ENCODE measurements around the gene PCNT.
A peak's percentile ranks its signal among the peaks of the same experiment; 100 is the strongest.

The PCNT gene

DNA sequence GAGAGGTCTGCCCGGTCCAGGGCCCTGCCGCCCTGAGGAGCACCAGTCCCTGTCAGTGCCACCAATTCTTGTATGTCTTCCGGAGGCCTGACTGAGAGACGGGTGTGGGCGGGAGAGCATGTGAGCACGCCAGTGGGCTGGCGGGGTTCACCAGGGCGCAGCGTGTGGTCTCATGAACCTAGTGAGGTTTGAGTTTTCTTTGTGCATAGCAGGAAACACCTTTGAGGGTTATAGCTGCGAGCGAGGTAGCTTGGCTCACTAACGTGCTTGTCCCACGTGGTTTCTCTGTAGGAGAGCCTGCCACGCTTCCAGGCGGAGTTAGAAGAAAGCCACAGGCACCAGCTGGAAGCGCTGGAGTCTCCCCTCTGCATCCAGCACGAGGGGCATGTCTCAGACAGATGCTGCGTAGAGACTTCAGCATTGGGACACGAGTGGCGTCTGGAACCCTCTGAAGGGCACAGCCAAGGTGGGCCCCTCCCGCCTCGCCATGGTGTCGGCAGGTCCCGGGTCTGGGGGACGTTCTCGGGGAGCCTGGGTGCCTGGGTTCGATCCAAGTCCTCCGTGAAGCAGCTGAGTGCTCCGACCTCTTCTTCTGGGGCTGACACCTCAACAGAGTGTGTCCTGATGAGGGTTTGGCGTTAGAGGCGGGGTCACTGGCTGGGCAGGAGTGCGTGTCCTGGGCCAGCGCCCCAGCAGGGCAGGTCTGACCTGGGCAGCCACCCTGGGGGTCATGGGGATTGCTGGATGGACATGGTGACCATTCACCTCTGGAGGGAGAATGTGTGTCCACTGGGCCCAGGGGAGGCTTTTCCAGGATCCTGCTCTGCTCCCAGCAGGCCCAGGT, 31.4 kb downstream of the PCNT start:
- TF ChIP-seq, protein P1, sequence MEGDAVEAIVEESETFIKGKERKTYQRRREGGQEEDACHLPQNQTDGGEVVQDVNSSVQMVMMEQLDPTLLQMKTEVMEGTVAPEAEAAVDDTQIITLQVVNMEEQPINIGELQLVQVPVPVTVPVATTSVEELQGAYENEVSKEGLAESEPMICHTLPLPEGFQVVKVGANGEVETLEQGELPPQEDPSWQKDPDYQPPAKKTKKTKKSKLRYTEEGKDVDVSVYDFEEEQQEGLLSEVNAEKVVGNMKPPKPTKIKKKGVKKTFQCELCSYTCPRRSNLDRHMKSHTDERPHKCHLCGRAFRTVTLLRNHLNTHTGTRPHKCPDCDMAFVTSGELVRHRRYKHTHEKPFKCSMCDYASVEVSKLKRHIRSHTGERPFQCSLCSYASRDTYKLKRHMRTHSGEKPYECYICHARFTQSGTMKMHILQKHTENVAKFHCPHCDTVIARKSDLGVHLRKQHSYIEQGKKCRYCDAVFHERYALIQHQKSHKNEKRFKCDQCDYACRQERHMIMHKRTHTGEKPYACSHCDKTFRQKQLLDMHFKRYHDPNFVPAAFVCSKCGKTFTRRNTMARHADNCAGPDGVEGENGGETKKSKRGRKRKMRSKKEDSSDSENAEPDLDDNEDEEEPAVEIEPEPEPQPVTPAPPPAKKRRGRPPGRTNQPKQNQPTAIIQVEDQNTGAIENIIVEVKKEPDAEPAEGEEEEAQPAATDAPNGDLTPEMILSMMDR (IDR thresholded peaks at IDR 0.05; ENCODE audit: low read depth, low read length, poor library complexity, severe bottlenecking), result no peak
- no peak for TF ChIP-seq EZH2phosphoT487 (IDR thresholded peaks at IDR 0.05; ENCODE audit: borderline replicate concordance, low read length)
- H3K27me3 ChIP-seq (ENCODE audit: control insufficient read depth, low read length), result no peaks in the 10 kb centered on the region
- H3K9me2 ChIP-seq (replicated peaks; ENCODE audit: control insufficient read depth, low read length), result no peaks in the 10 kb centered on the region
- H3K4me3 ChIP-seq (ENCODE audit: low read length), result no peak overlapping the region
- H4K20me1 ChIP-seq (ENCODE audit: control insufficient read depth, insufficient read depth, low read depth, low read length), result no peaks in the 10 kb centered on the region
- H3F3A ChIP-seq (ENCODE audit: control insufficient read depth, insufficient read depth), result no peaks in the 10 kb centered on the region
- H3K79me2 ChIP-seq (ENCODE audit: control insufficient read depth, low read length), result no peaks in the 10 kb centered on the region
- H3K27ac ChIP-seq (ENCODE audit: low read depth, low read length), result no peak overlapping the region
- H3K36me3 ChIP-seq (ENCODE audit: control insufficient read depth, low read length), result peaks cover 82% of the 10 kb centered on the region
- no peak overlapping the region for H3K4me2 ChIP-seq (ENCODE audit: low read length)
- H3K4me1 ChIP-seq (ENCODE audit: control insufficient read depth, low read length), result peaks cover 22% of the 10 kb centered on the region
- no peaks in the 10 kb centered on the region for H3K9me3 ChIP-seq (ENCODE audit: control insufficient read depth, insufficient read depth, low read length)

DNA sequence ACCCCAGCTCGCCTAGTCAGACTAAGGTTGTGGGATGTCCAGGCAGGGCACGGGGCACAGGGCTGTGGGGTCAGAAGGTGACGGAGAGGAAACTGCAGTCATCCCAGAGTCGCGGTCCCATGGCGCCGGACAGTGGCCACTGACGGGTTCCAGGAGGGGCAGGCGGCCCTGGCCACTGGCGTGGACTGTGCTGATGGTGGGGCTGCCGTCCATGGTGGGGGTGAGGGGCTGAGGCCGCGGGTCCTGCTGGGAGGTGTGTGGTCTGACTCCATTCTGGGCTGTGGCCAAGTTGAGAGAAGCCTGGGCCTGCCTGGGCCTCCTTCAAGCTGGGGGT, 32.0 kb downstream of the PCNT start:
- no peaks in the 10 kb centered on the region for H3K9me2 ChIP-seq (replicated peaks; ENCODE audit: control insufficient read depth, low read length)
- H3K9me3 ChIP-seq (ENCODE audit: control insufficient read depth, insufficient read depth, low read length), result no peaks in the 10 kb centered on the region
- TF ChIP-seq, protein P1 (IDR thresholded peaks at IDR 0.05; ENCODE audit: low read depth, low read length, poor library complexity, severe bottlenecking), result no peak
- no peak for TF ChIP-seq EZH2phosphoT487 (IDR thresholded peaks at IDR 0.05; ENCODE audit: borderline replicate concordance, low read length)
- no peaks in the 10 kb centered on the region for H3F3A ChIP-seq (ENCODE audit: control insufficient read depth, insufficient read depth)
- no peak overlapping the region for H3K4me3 ChIP-seq (ENCODE audit: low read length)
- no peaks in the 10 kb centered on the region for H3K27me3 ChIP-seq (ENCODE audit: control insufficient read depth, low read length)
- no peak overlapping the region for H3K4me2 ChIP-seq (ENCODE audit: low read length)
- no peaks in the 10 kb centered on the region for H3K79me2 ChIP-seq (ENCODE audit: control insufficient read depth, low read length)
- peaks cover 81% of the 10 kb centered on the region for H3K36me3 ChIP-seq (ENCODE audit: control insufficient read depth, low read length)
- H3K4me1 ChIP-seq (ENCODE audit: control insufficient read depth, low read length), result peaks cover 22% of the 10 kb centered on the region
- H4K20me1 ChIP-seq (ENCODE audit: control insufficient read depth, insufficient read depth, low read depth, low read length), result no peaks in the 10 kb centered on the region
- no peak overlapping the region; the same call in 1 of the 2 replicates for H3K27ac ChIP-seq (ENCODE audit: low read depth, low read length)

DNA sequence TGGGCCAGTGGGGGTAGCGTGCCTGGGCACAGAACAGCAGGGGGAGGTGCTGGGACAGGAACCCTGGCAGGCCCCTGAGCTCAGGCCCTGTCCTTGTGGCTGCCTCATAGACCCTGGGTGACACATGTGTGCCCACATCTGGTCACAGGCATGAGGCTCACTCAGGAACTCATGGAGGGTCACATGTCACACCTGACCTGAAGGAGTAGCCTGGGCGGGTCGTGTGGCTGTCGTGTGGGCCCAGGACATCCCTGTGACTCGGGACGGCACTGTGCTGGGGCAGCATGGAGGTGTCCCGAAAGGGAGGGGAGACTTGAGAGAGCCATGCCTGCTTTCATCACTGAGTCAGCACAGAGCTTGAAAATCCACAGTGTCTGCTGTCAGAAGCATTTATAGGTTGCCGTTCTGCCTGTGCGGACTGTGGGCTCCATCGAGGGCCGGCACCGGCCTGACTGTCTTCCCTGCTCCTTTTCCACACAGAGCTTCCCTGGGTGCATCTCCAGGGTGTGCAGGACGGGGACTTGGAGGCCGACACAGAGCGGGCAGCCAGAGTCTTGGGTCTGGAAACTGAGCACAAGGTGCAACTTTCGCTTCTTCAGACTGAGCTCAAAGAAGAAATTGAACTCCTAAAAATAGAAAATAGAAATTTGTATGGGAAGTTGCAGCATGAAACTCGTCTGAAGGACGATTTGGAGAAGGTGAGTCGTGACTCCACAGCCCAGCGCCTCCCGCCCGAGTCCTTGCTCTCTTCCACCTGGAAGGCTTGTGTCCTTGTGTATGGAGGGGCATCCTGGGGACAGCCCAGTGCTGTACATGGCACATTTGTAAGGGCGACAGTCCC, 32.8 kb downstream of the PCNT start:
- no peak for TF ChIP-seq EZH2phosphoT487 (IDR thresholded peaks at IDR 0.05; ENCODE audit: borderline replicate concordance, low read length)
- TF ChIP-seq, protein P1 (IDR thresholded peaks at IDR 0.05; ENCODE audit: low read depth, low read length, poor library complexity, severe bottlenecking), result no peak
- H3K79me2 ChIP-seq (ENCODE audit: control insufficient read depth, low read length), result peaks cover 5% of the 10 kb centered on the region
- H3K4me3 ChIP-seq (ENCODE audit: low read length), result no peak overlapping the region
- H4K20me1 ChIP-seq (ENCODE audit: control insufficient read depth, insufficient read depth, low read depth, low read length), result no peaks in the 10 kb centered on the region
- H3F3A ChIP-seq (ENCODE audit: control insufficient read depth, insufficient read depth), result no peaks in the 10 kb centered on the region
- peak overlapping the region; percentile 32 for H3K4me2 ChIP-seq (ENCODE audit: low read length)
- H3K27me3 ChIP-seq (ENCODE audit: control insufficient read depth, low read length), result no peaks in the 10 kb centered on the region
- peaks cover 22% of the 10 kb centered on the region for H3K4me1 ChIP-seq (ENCODE audit: control insufficient read depth, low read length)
- H3K36me3 ChIP-seq (ENCODE audit: control insufficient read depth, low read length), result peaks cover 81% of the 10 kb centered on the region
- H3K27ac ChIP-seq (ENCODE audit: low read depth, low read length), result peak overlapping the region; percentile 39
- H3K9me3 ChIP-seq (ENCODE audit: control insufficient read depth, insufficient read depth, low read length), result no peaks in the 10 kb centered on the region
- H3K9me2 ChIP-seq (replicated peaks; ENCODE audit: control insufficient read depth, low read length), result no peaks in the 10 kb centered on the region

All from DOHH2 (cell line).